ENCODE data around the gene TIE1. TPM values are rescaled to one million over a fixed set of nuclear protein-coding genes. Genes with fewer than 3 reads are reported as not detected.

Gene TIE1
- total RNA-seq, 2 donors from 2014 or later: 0.61 TPM; not detected in 1

- no peaks in the 10 kb centered on the region for H3K36me3 Mint-ChIP-seq (ENCODE audit: low read depth)
- H3K4me3 Mint-ChIP-seq: no peak overlapping the region
- ATAC-seq (replicated peaks): no peak
- no peak overlapping the region for H3K27ac Mint-ChIP-seq
- no peaks in the 10 kb centered on the region for H3K9me3 Mint-ChIP-seq
- H3K4me1 Mint-ChIP-seq: no peaks in the 10 kb centered on the region
- H3K27me3 Mint-ChIP-seq: peaks cover 12% of the 10 kb centered on the region
These were observed 20.1 kb upstream of the TIE1 start for GRCh38 chr1:43280692-43281091.

GRCh38 chr1:43282220-43283195 lies 18.3 kb upstream of the TIE1 start:
- Mint-ChIP-seq H3K27ac (no peak overlapping the region), H3K36me3 (ENCODE audit: low read depth) (no peaks in the 10 kb centered on the region), H3K27me3 (peaks cover 14% of the 10 kb centered on the region), H3K4me3 (no peak overlapping the region), H3K4me1 (peaks cover 4% of the 10 kb centered on the region), H3K9me3 (no peaks in the 10 kb centered on the region)
- ATAC-seq (replicated peaks): no peak

- Mint-ChIP-seq H3K4me3 (no peak overlapping the region), H3K9me3 (no peaks in the 10 kb centered on the region), H3K4me1 (peaks cover 4% of the 10 kb centered on the region), H3K27ac (peak overlapping the region; percentile 69), H3K36me3 (ENCODE audit: low read depth) (no peaks in the 10 kb centered on the region), H3K27me3 (peaks cover 14% of the 10 kb centered on the region)
- ATAC-seq (replicated peaks): no peak
These were observed 16.7 kb upstream of the TIE1 start for GRCh38 chr1:43284065-43284464.

GRCh38 chr1:43284546-43285110 lies 16.2 kb upstream of the TIE1 start:
- peaks cover 14% of the 10 kb centered on the region for H3K27me3 Mint-ChIP-seq
- H3K36me3 Mint-ChIP-seq (ENCODE audit: low read depth): no peaks in the 10 kb centered on the region
- peak overlapping the region; percentile 69 for H3K27ac Mint-ChIP-seq
- H3K4me3 Mint-ChIP-seq: no peak overlapping the region
- no peaks in the 10 kb centered on the region for H3K9me3 Mint-ChIP-seq
- H3K4me1 Mint-ChIP-seq: peaks cover 4% of the 10 kb centered on the region
- ATAC-seq (replicated peaks): no peak

GRCh38 chr1:43285269-43285990 lies 15.4 kb upstream of the TIE1 start, which contains the start of gene C1orf210:
TSS of gene C1orf210 (minus strand) at chr1:43285581. CDS start at chr1:43283270, 2,311 bp downstream.
- no peak for ATAC-seq (replicated peaks)
- Mint-ChIP-seq H3K9me3 (no peaks in the 10 kb centered on the region), H3K27me3 (peaks cover 12% of the 10 kb centered on the region), H3K4me3 (no peak within 1 kb of the TSS), H3K36me3 (ENCODE audit: low read depth) (no peaks in the 10 kb centered on the region), H3K4me1 (peaks cover 4% of the 10 kb centered on the region), H3K27ac (peak within 1 kb of the TSS; percentile 69)

GRCh38 chr1:43286115-43286514 lies 14.7 kb upstream of the TIE1 start:
- H3K4me1 Mint-ChIP-seq: peaks cover 4% of the 10 kb centered on the region
- peaks cover 11% of the 10 kb centered on the region for H3K27me3 Mint-ChIP-seq
- H3K4me3 Mint-ChIP-seq: no peak overlapping the region
- ATAC-seq (replicated peaks): no peak
- H3K9me3 Mint-ChIP-seq: no peaks in the 10 kb centered on the region
- no peaks in the 10 kb centered on the region for H3K36me3 Mint-ChIP-seq (ENCODE audit: low read depth)
- no peak overlapping the region for H3K27ac Mint-ChIP-seq

- Mint-ChIP-seq H3K4me1 (peaks cover 4% of the 10 kb centered on the region), H3K27me3 (peaks cover 11% of the 10 kb centered on the region), H3K4me3 (no peak overlapping the region), H3K27ac (no peak overlapping the region), H3K36me3 (ENCODE audit: low read depth) (no peaks in the 10 kb centered on the region), H3K9me3 (no peaks in the 10 kb centered on the region)
- ATAC-seq (replicated peaks): no peak
These were observed 14.2 kb upstream of the TIE1 start for GRCh38 chr1:43286533-43286932.

- Mint-ChIP-seq H3K9me3 (no peaks in the 10 kb centered on the region), H3K36me3 (ENCODE audit: low read depth) (no peaks in the 10 kb centered on the region), H3K4me3 (no peak overlapping the region), H3K4me1 (peaks cover 6% of the 10 kb centered on the region), H3K27ac (no peak overlapping the region), H3K27me3 (peaks cover 11% of the 10 kb centered on the region)
- no peak for ATAC-seq (replicated peaks)
These were observed 12.6 kb upstream of the TIE1 start for GRCh38 chr1:43288058-43288784.

GRCh38 chr1:43288785-43289706 lies 11.7 kb upstream of the TIE1 start:
- Mint-ChIP-seq H3K4me3 (no peak overlapping the region), H3K4me1 (peaks cover 7% of the 10 kb centered on the region), H3K9me3 (no peaks in the 10 kb centered on the region), H3K27me3 (peaks cover 11% of the 10 kb centered on the region), H3K27ac (no peak overlapping the region), H3K36me3 (ENCODE audit: low read depth) (no peaks in the 10 kb centered on the region)
- no peak for ATAC-seq (replicated peaks)

- H3K9me3 Mint-ChIP-seq: no peaks in the 10 kb centered on the region
- ATAC-seq (replicated peaks): no peak
- no peak overlapping the region for H3K4me3 Mint-ChIP-seq
These were observed 8.6 kb upstream of the TIE1 start for GRCh38 chr1:43292216-43292615.

GRCh38 chr1:43292679-43293078 lies 8.1 kb upstream of the TIE1 start:
- Mint-ChIP-seq H3K4me1 (peaks cover 9% of the 10 kb centered on the region), H3K27me3 (no peaks in the 10 kb centered on the region), H3K27ac (no peak overlapping the region), H3K9me3 (no peaks in the 10 kb centered on the region), H3K36me3 (ENCODE audit: low read depth) (no peaks in the 10 kb centered on the region), H3K4me3 (no peak overlapping the region)
- ATAC-seq (replicated peaks): no peak

More at GRCh38 chr1:43292216-43292615, 8.6 kb upstream of the TIE1 start:
- Mint-ChIP-seq H3K36me3 (ENCODE audit: low read depth) (no peaks in the 10 kb centered on the region), H3K4me1 (peaks cover 10% of the 10 kb centered on the region), H3K27ac (no peak overlapping the region), H3K27me3 (peaks cover 2% of the 10 kb centered on the region)

- H3K27ac Mint-ChIP-seq: no peak overlapping the region
- no peaks in the 10 kb centered on the region for H3K36me3 Mint-ChIP-seq (ENCODE audit: low read depth)
These were observed 7.6 kb upstream of the TIE1 start for GRCh38 chr1:43293176-43293575.

More at GRCh38 chr1:43293176-43293575, 7.6 kb upstream of the TIE1 start:
- Mint-ChIP-seq H3K27me3 (no peaks in the 10 kb centered on the region), H3K4me3 (no peak overlapping the region), H3K4me1 (peaks cover 12% of the 10 kb centered on the region), H3K9me3 (no peaks in the 10 kb centered on the region)
- no peak for ATAC-seq (replicated peaks)

Data from activated T-helper 17 cell treated with anti-CD3 and anti-CD28 coated beads, Interleukin-2, amount 50 U/mL, for 72 hours (primary cell).